CD8-positive, alpha-beta memory T cell (primary cell): ENCODE data around the gene MARK1. TPM values are rescaled to one million over a fixed set of nuclear protein-coding genes. Genes with fewer than 3 reads are reported as not detected.

Source experiments
- CTCF ChIA-PET: fragments of 350-600 bp; sonication (Branson Sonifier 250); formaldehyde crosslinking; loops from one replicate; lab custom pipeline; 2021; ENCODE audit warnings: antibody characterized with exemption; lab: Charles Lee
- POLR2A ChIA-PET: fragments of 350-600 bp; sonication (Branson Sonifier 250); formaldehyde crosslinking; loops from one replicate; lab custom pipeline; 2021; ENCODE audit warnings: antibody characterized with exemption; lab: Charles Lee
- DNase-seq, 5 donors: peaks; one replicate each; pipeline versions ENCODE4 v3.0.0 to v3.0.0-alpha.2; 2020 to 2022; ENCODE audit warnings: mixed read lengths in 1 of 5
- H3K27ac ChIP-seq: one replicate; pipeline ENCODE4 v1.7.0; 2013; ENCODE audit warnings: low read depth, mild to moderate bottlenecking, low read length, moderate library complexity
- H3K27me3 ChIP-seq: 2 replicates; pipeline ENCODE4 v1.7.0; 2013; ENCODE audit warnings: low read length, mild to moderate bottlenecking; ENCODE audit not compliant: insufficient read depth, poor library complexity, severe bottlenecking
- H3K36me3 ChIP-seq: 2 replicates; pipeline ENCODE4 v1.7.0; 2013; ENCODE audit warnings: mild to moderate bottlenecking, low read length, moderate library complexity; ENCODE audit not compliant: insufficient read depth
- H3K4me1 ChIP-seq: 2 replicates; pipeline ENCODE4 v1.7.0; 2013; ENCODE audit warnings: mild to moderate bottlenecking, low read length, moderate library complexity; ENCODE audit not compliant: insufficient read depth
- H3K4me3 ChIP-seq: 2 replicates; pipeline ENCODE4 v1.7.0; 2013; ENCODE audit warnings: mild to moderate bottlenecking, low read length
- H3K9me3 ChIP-seq: 2 replicates; pipeline ENCODE4 v1.7.0; 2013; ENCODE audit warnings: mild to moderate bottlenecking, low read length
- H3K27ac Mint-ChIP-seq, 8 donors: one replicate each; pipeline ENCODE4 v1.8.0; 2020 to 2021; ENCODE audit warnings: mixed read lengths in 8 of 8, mild to moderate bottlenecking in 6 of 8, inconsistent platforms in 3 of 8, moderate library complexity in 3 of 8
- H3K27me3 Mint-ChIP-seq, 2 donors: one replicate each; pipeline ENCODE4 v1.8.0; 2020 to 2021; ENCODE audit warnings: mixed read lengths in 2 of 2, mild to moderate bottlenecking in 1 of 2, moderate library complexity in 1 of 2
- H3K36me3 Mint-ChIP-seq, 3 donors: one replicate each; pipeline ENCODE4 v1.8.0; 2020 to 2021; ENCODE audit warnings: mixed read lengths in 3 of 3, inconsistent platforms in 1 of 3, mild to moderate bottlenecking in 1 of 3
- H3K4me1 Mint-ChIP-seq, 3 donors: one replicate each; pipeline ENCODE4 v1.8.0; 2020 to 2021; ENCODE audit warnings: mixed read lengths in 3 of 3, inconsistent platforms in 1 of 3, mild to moderate bottlenecking in 1 of 3
- H3K4me3 Mint-ChIP-seq, 7 donors: one replicate each; pipeline ENCODE4 v1.8.0; 2020 to 2021; ENCODE audit warnings: mixed read lengths in 7 of 7, mild to moderate bottlenecking in 6 of 7, moderate library complexity in 4 of 7, inconsistent platforms in 2 of 7
- H3K9me3 Mint-ChIP-seq, 5 donors: one replicate each; pipeline ENCODE4 v1.8.0; 2020 to 2022; ENCODE audit warnings: mixed read lengths in 5 of 5, mild to moderate bottlenecking in 3 of 5, moderate library complexity in 2 of 5, inconsistent platforms in 1 of 5
- polyA plus RNA-seq: library from polyadenylated mRNA; unstranded; fragments of 300-500 nt; fragmentation: Illumina TruSeq; gene quantifications from one replicate; pipeline ENCODE4 v1.2.3, GENCODE V29; 2021
- total RNA-seq, 2 experiments: library from RNA; stranded (reverse); gene quantifications; one replicate each; pipeline ENCODE4 v1.2.3, GENCODE V29; 2021

MARK1 gene
- total and polyA plus RNA-seq, 3 experiments from 2014 or later = 0.09 TPM; not detected in 2

DNA sequence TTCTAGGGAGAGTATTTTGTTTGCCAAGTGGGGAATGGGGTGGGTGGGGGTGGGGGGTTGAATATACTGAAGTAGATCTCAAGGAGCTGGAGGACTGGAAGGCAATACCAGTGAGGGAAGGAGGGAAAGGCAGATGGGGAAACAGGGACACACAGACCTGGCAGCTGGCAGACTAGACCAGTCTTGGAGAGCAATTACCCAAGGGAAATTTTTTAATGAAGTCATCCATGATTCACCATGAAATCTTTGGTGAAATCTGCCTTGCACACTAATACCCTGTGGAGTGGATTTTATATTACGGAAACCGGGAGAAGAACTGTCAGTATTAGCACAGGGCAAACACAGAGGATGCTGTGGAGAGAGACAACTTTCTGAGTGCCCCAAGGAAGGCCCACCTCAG lies 29.7 kb upstream of the MARK1 start:
- peaks cover 0 to 6% (median 1%) of the 10 kb centered on the region in 5 donors for H3K9me3 Mint-ChIP-seq
- no peak for DNase-seq
- peaks cover 10 to 21% of the 10 kb centered on the region in 2 donors for H3K27me3 Mint-ChIP-seq
- H3K27me3 ChIP-seq = no peaks in the 10 kb centered on the region
- no peaks in the 10 kb centered on the region for H3K36me3 Mint-ChIP-seq
- H3K4me3 Mint-ChIP-seq = no peak overlapping the region
- ChIA-PET CTCF (no interaction called here), POLR2A (no interaction called here)
- H3K27ac ChIP-seq = no peak overlapping the region
- no peaks in the 10 kb centered on the region for H3K4me1 Mint-ChIP-seq
- no peaks in the 10 kb centered on the region for H3K36me3 ChIP-seq
- no peaks in the 10 kb centered on the region for H3K4me1 ChIP-seq
- no peaks in the 10 kb centered on the region for H3K9me3 ChIP-seq
- H3K27ac Mint-ChIP-seq = no peak overlapping the region
- H3K4me3 ChIP-seq = no peak overlapping the region

GRCh38 chr1:220500372-220500771 lies 27.6 kb upstream of the MARK1 start:
- Histone ChIP-seq H3K27me3 (no peaks in the 10 kb centered on the region), H3K4me1 (no peaks in the 10 kb centered on the region), H3K36me3 (no peaks in the 10 kb centered on the region), H3K27ac (no peak overlapping the region), H3K4me3 (no peak overlapping the region), H3K9me3 (no peaks in the 10 kb centered on the region)
- Mint-ChIP-seq H3K4me3 (no peak overlapping the region), H3K27ac (no peak overlapping the region), H3K4me1 (no peaks in the 10 kb centered on the region), H3K9me3 (peaks cover 0 to 5% (median 1%) of the 10 kb centered on the region in 5 donors), H3K27me3 (peaks cover 6 to 19% of the 10 kb centered on the region in 2 donors), H3K36me3 (no peaks in the 10 kb centered on the region)
- DNase-seq = no peak
- CTCF ChIA-PET = no interaction called here
- POLR2A ChIA-PET = no interaction called here

- Histone ChIP-seq H3K9me3 (no peaks in the 10 kb centered on the region), H3K36me3 (no peaks in the 10 kb centered on the region), H3K4me3 (no peak overlapping the region), H3K27ac (no peak overlapping the region), H3K4me1 (no peaks in the 10 kb centered on the region), H3K27me3 (no peaks in the 10 kb centered on the region)
- Mint-ChIP-seq H3K36me3 (no peaks in the 10 kb centered on the region), H3K27ac (no peak overlapping the region), H3K4me3 (no peak overlapping the region), H3K4me1 (no peaks in the 10 kb centered on the region), H3K27me3 (peaks cover 3 to 9% of the 10 kb centered on the region in 2 donors), H3K9me3 (no peaks in the 10 kb centered on the region)
- no peak for DNase-seq
- CTCF ChIA-PET = no interaction called here
- POLR2A ChIA-PET = no interaction called here
Measured at GRCh38 chr1:220504329-220504728, 23.6 kb upstream of the MARK1 start.

- Mint-ChIP-seq H3K4me3 (no peak overlapping the region), H3K9me3 (no peaks in the 10 kb centered on the region), H3K4me1 (no peaks in the 10 kb centered on the region), H3K27ac (no peak overlapping the region), H3K36me3 (no peaks in the 10 kb centered on the region), H3K27me3 (peaks cover 4 to 18% of the 10 kb centered on the region in 2 donors)
- no peaks in the 10 kb centered on the region for H3K4me1 ChIP-seq
- no peak overlapping the region for H3K4me3 ChIP-seq
- no peaks in the 10 kb centered on the region for H3K36me3 ChIP-seq
- no peak overlapping the region for H3K27ac ChIP-seq
- ChIA-PET POLR2A (no interaction called here), CTCF (no interaction called here)
- no peaks in the 10 kb centered on the region for H3K9me3 ChIP-seq
- DNase-seq = no peak
- H3K27me3 ChIP-seq = no peaks in the 10 kb centered on the region
Measured at GRCh38 chr1:220507085-220507484, 20.9 kb upstream of the MARK1 start.

DNA sequence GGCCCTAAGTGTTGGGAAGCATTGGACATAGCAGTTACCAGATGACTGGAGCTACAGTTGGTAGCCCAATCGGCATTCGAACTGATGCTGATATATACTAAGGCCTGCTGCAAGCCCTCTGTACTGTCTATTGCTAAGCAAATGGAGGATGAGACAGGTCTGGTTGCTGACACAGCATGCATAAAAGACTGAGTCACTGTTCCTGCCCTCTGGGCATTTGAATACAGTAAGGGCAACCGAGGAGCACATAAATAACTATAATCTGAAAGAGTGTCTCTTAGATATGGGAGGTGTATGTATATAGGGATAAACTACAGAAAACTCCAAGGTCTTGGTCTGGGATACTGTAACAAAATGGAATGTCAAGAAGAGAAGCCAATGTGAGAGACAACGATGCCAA lies 16.8 kb upstream of the MARK1 start:
- peaks cover 2 to 24% of the 10 kb centered on the region in 2 donors for H3K27me3 Mint-ChIP-seq
- no peaks in the 10 kb centered on the region for H3K9me3 ChIP-seq
- no peaks in the 10 kb centered on the region for H3K4me1 Mint-ChIP-seq
- no peaks in the 10 kb centered on the region for H3K4me1 ChIP-seq
- H3K4me3 ChIP-seq = no peak overlapping the region
- ChIA-PET POLR2A (no interaction called here), CTCF (no interaction called here)
- H3K36me3 Mint-ChIP-seq = no peaks in the 10 kb centered on the region
- no peak overlapping the region for H3K27ac ChIP-seq
- H3K9me3 Mint-ChIP-seq = no peaks in the 10 kb centered on the region
- no peak for DNase-seq
- no peak overlapping the region for H3K4me3 Mint-ChIP-seq
- H3K27ac Mint-ChIP-seq = no peak overlapping the region
- no peaks in the 10 kb centered on the region for H3K36me3 ChIP-seq
- H3K27me3 ChIP-seq = no peaks in the 10 kb centered on the region

- Mint-ChIP-seq H3K4me3 (no peak overlapping the region), H3K27ac (no peak overlapping the region), H3K4me1 (no peaks in the 10 kb centered on the region), H3K27me3 (peaks cover 2 to 25% of the 10 kb centered on the region in 2 donors), H3K36me3 (no peaks in the 10 kb centered on the region), H3K9me3 (no peaks in the 10 kb centered on the region)
- H3K36me3 ChIP-seq = no peaks in the 10 kb centered on the region
- no peaks in the 10 kb centered on the region for H3K4me1 ChIP-seq
- no peaks in the 10 kb centered on the region for H3K9me3 ChIP-seq
- no peak overlapping the region for H3K27ac ChIP-seq
- ChIA-PET POLR2A (no interaction called here), CTCF (no interaction called here)
- H3K4me3 ChIP-seq = no peak overlapping the region
- no peak for DNase-seq
- H3K27me3 ChIP-seq = no peaks in the 10 kb centered on the region
Measured at GRCh38 chr1:220511785-220512184, 16.2 kb upstream of the MARK1 start.

- Mint-ChIP-seq H3K9me3 (no peaks in the 10 kb centered on the region), H3K36me3 (no peaks in the 10 kb centered on the region), H3K4me1 (no peaks in the 10 kb centered on the region), H3K4me3 (no peak overlapping the region), H3K27me3 (peaks cover 9 to 41% of the 10 kb centered on the region in 2 donors), H3K27ac (no peak overlapping the region)
- H3K27ac ChIP-seq = no peak overlapping the region
- H3K4me1 ChIP-seq = no peaks in the 10 kb centered on the region
- no peaks in the 10 kb centered on the region for H3K27me3 ChIP-seq
- H3K9me3 ChIP-seq = no peaks in the 10 kb centered on the region
- no peaks in the 10 kb centered on the region for H3K36me3 ChIP-seq
- CTCF ChIA-PET = no interaction called here
- H3K4me3 ChIP-seq = no peak overlapping the region
- no peak for DNase-seq
- POLR2A ChIA-PET = no interaction called here
Measured at GRCh38 chr1:220513834-220514233, 14.1 kb upstream of the MARK1 start.

DNA sequence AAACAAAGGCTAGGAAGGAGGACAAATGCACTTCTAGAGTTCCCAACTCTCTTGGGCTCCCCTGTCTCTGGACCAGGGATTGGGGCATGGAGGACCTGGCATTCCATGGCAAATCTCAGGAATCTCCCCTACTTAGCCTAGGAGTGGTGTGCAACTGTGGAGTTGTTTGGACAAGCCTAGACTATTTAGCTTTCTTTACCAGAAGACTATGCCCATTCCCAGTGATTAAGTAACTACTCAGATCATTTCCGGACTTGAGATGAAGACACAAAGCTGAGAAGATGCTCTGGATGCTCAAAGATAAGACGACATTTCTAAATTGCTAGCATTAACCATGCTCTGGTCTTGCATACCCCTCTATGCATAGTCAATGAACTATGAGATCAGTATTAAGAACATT lies 13.7 kb upstream of the MARK1 start:
- no peaks in the 10 kb centered on the region for H3K36me3 ChIP-seq
- H3K9me3 ChIP-seq = no peaks in the 10 kb centered on the region
- H3K4me1 ChIP-seq = no peaks in the 10 kb centered on the region
- H3K27ac Mint-ChIP-seq = no peak overlapping the region
- H3K4me1 Mint-ChIP-seq = no peaks in the 10 kb centered on the region
- ChIA-PET POLR2A (no interaction called here), CTCF (no interaction called here)
- H3K4me3 Mint-ChIP-seq = no peak overlapping the region
- no peaks in the 10 kb centered on the region for H3K27me3 ChIP-seq
- no peaks in the 10 kb centered on the region for H3K9me3 Mint-ChIP-seq
- no peak for DNase-seq
- H3K27me3 Mint-ChIP-seq = peaks cover 10 to 44% of the 10 kb centered on the region in 2 donors
- no peak overlapping the region for H3K4me3 ChIP-seq
- no peak overlapping the region for H3K27ac ChIP-seq
- H3K36me3 Mint-ChIP-seq = no peaks in the 10 kb centered on the region
